HL-60 (cell line): ENCODE results near the gene GAS2.

Experiments
- DNase-seq, 2 experiments: peaks; one replicate each; pipeline ENCODE4 v3.0.0-alpha.2; 2010 to 2020; ENCODE audit warnings: low read depth in 1 of 2, low spot score in 1 of 2
- H3K27ac ChIP-seq: fragments of 250-450 bp; sonication (Bioruptor Pico); replicated peaks from 2 replicates; pipeline ENCODE4 v1.5.1; 2020; ENCODE audit warnings: mild to moderate bottlenecking, moderate library complexity
- H3K27me3 ChIP-seq: fragments of 250-450 bp; sonication (Bioruptor Pico); 2 replicates; pipeline ENCODE4 v1.5.1; 2021; ENCODE audit warnings: mild to moderate bottlenecking, moderate library complexity; ENCODE audit not compliant: insufficient read depth, poor library complexity, severe bottlenecking
- H3K4me3 ChIP-seq: replicated peaks from 2 replicates; pipeline ENCODE4 v1.5.1; 2011; ENCODE audit warnings: mild to moderate bottlenecking, control low read depth, low read length; ENCODE audit not compliant: insufficient read depth
- CTCF ChIP-seq: IDR thresholded peaks from one replicate; pipeline ENCODE4 v1.5.1; 2011; ENCODE audit warnings: low read length, control low read depth, inconsistent platforms; ENCODE audit not compliant: insufficient read depth
- GABPA ChIP-seq: IDR thresholded peaks from 2 replicates; pipeline ENCODE4 v1.6.1; 2012; ENCODE audit warnings: low read depth
- POLR2AphosphoS5 ChIP-seq: IDR thresholded peaks from 2 replicates; pipeline ENCODE4 v1.6.1; 2012; ENCODE audit warnings: low read depth
- SPI1 ChIP-seq: IDR thresholded peaks from 2 replicates; pipeline ENCODE4 v1.6.1; 2012; ENCODE audit warnings: low read depth, mild to moderate bottlenecking, borderline replicate concordance
- TF ChIP-seq, protein P1 (sequence below): IDR thresholded peaks from 2 replicates; pipeline ENCODE4 v1.6.1; 2012; ENCODE audit warnings: low read depth; ENCODE audit not compliant: insufficient replicate concordance

Gene GAS2

DNA sequence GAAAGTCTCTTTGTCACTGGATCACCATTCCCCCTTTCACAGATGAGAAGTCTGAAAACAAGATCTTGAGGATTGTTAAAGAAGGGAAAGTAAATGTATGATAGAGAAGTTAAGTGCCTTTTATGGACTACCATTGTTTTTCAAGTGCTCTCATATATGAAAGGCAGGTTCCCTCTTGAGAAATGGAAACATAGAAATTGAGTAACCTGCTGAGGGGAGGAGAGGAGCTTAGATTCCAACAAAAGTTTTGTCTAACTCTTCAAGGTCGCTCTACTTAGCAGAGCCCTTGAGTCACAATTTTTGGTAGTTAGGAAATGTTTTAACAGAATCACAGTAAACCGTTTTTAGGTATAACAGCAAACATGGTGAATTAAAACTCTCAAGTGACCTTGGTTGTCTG, 83.1 kb downstream of the GAS2 start:
- no peak for DNase-seq
- Histone ChIP-seq H3K27ac (no peak overlapping the region), H3K27me3 (no peaks in the 10 kb centered on the region), H3K4me3 (no peak overlapping the region)
- no peak for TF ChIP-seq POLR2AphosphoS5
- TF ChIP-seq, protein P1, sequence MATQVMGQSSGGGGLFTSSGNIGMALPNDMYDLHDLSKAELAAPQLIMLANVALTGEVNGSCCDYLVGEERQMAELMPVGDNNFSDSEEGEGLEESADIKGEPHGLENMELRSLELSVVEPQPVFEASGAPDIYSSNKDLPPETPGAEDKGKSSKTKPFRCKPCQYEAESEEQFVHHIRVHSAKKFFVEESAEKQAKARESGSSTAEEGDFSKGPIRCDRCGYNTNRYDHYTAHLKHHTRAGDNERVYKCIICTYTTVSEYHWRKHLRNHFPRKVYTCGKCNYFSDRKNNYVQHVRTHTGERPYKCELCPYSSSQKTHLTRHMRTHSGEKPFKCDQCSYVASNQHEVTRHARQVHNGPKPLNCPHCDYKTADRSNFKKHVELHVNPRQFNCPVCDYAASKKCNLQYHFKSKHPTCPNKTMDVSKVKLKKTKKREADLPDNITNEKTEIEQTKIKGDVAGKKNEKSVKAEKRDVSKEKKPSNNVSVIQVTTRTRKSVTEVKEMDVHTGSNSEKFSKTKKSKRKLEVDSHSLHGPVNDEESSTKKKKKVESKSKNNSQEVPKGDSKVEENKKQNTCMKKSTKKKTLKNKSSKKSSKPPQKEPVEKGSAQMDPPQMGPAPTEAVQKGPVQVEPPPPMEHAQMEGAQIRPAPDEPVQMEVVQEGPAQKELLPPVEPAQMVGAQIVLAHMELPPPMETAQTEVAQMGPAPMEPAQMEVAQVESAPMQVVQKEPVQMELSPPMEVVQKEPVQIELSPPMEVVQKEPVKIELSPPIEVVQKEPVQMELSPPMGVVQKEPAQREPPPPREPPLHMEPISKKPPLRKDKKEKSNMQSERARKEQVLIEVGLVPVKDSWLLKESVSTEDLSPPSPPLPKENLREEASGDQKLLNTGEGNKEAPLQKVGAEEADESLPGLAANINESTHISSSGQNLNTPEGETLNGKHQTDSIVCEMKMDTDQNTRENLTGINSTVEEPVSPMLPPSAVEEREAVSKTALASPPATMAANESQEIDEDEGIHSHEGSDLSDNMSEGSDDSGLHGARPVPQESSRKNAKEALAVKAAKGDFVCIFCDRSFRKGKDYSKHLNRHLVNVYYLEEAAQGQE, result no peak

DNA sequence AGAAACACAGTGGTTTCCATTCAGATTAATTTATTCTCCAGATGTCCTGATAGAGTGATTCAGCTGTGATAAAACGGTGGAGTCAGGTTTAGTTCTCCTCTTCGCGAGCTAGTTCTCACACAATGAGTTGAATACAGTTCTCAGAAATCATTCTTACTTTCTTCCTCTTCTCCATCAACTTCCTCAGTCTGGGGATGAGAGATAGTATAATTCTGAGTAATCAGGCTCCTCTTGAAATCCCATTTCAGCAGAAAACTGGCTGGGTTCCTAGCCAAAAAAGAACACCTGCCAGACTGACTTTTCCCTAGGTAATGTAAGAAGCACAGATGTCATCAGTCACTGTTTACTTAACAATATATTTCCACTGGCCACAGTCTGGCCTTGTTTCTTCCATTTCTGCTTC, 86.5 kb downstream of the GAS2 start:
- no peaks in the 10 kb centered on the region for H3K27me3 ChIP-seq
- no peak overlapping the region for H3K27ac ChIP-seq
- TF ChIP-seq GABPA (no peak), CTCF (no peak), SPI1 (no peak), POLR2AphosphoS5 (no peak)
- TF ChIP-seq, protein P1, result no peak
- DNase-seq, result no peak
- no peak overlapping the region for H3K4me3 ChIP-seq

- no peak overlapping the region for H3K4me3 ChIP-seq
- H3K27me3 ChIP-seq, result no peaks in the 10 kb centered on the region
- DNase-seq, result no peak
- H3K27ac ChIP-seq, result no peak overlapping the region
- TF ChIP-seq SPI1, result no peak
- no peak for TF ChIP-seq CTCF
- TF ChIP-seq, protein P1, result no peak
- no peak for TF ChIP-seq POLR2AphosphoS5
- no peak for TF ChIP-seq GABPA
Observed at GRCh38 chr11:22753416-22753815, 87.0 kb downstream of the GAS2 start.

DNA sequence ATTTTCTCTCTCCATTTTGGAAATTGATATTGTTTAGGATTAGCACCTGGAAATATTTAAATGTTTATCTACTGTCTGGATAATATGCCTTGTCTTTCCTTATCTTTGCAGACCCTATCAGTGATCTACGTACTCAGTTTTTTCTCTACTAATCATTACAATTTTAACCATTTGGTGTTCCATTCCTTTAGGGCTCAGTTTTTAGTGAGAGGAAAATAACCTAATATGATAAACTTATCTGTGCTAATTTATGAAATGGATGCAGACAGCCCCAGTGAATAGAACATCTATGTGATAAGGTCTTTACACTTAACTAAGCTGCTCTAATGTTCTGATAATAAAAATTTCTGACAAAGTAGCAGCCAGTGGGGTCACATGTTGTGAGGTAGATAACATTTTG, 94.7 kb downstream of the GAS2 start:
- TF ChIP-seq CTCF (no peak), GABPA (no peak), POLR2AphosphoS5 (no peak), SPI1 (no peak)
- TF ChIP-seq, protein P1, result no peak
- no peak overlapping the region for H3K27ac ChIP-seq
- H3K27me3 ChIP-seq, result no peaks in the 10 kb centered on the region
- no peak overlapping the region for H3K4me3 ChIP-seq
- no peak for DNase-seq
